GM12872 (cell line): Measurements from ENCODE around the gene IL2RA.

Experiments used
- TF ChIP-seq, protein P1 (sequence below): IDR thresholded peaks from 3 replicates; pipeline ENCODE4 v1.5.1; 2011; ENCODE audit warnings: low read depth, mild to moderate bottlenecking, low read length, moderate library complexity; ENCODE audit not compliant: insufficient read depth

IL2RA gene

DNA sequence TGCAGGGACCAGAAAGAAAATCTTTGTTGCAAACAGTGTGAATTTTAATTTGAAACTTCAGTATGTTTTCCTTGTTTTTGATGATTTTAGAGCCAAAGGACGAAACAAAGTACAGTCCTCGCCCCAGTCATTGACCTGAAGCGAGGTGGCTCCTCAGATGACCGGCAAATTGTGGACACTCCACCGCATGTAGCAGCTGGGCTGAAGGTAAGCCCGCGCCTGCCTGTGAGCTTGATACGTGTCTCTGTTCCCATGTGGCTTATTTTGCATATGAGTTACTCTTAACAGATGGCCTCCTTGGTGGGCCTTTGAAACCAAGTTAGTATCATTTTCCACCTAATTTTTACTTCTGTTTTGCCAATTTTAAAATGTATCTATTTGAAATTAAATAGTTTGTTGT lies 39.0 kb upstream of the IL2RA start:
- TF ChIP-seq, protein P1, sequence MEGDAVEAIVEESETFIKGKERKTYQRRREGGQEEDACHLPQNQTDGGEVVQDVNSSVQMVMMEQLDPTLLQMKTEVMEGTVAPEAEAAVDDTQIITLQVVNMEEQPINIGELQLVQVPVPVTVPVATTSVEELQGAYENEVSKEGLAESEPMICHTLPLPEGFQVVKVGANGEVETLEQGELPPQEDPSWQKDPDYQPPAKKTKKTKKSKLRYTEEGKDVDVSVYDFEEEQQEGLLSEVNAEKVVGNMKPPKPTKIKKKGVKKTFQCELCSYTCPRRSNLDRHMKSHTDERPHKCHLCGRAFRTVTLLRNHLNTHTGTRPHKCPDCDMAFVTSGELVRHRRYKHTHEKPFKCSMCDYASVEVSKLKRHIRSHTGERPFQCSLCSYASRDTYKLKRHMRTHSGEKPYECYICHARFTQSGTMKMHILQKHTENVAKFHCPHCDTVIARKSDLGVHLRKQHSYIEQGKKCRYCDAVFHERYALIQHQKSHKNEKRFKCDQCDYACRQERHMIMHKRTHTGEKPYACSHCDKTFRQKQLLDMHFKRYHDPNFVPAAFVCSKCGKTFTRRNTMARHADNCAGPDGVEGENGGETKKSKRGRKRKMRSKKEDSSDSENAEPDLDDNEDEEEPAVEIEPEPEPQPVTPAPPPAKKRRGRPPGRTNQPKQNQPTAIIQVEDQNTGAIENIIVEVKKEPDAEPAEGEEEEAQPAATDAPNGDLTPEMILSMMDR: no peak

DNA sequence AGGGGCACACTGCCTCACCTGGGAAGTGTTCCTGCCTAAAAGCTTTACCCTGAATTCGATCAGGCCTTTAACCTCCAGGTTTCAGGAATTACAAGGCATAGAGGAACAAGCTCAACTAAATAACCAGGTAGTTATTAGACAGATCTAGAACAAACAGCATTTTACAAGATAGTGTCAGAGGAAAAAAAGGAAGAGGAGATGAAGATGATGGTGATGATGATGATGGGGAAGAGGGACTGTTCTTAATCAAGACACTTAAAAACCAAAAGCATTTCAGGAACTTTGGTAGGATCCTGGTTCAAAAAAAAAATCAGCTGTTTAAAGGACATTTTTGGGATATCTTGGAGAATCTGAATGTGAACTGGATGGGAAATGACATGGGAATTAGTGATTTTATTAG lies 38.2 kb upstream of the IL2RA start:
- TF ChIP-seq, protein P1: no peak

DNA sequence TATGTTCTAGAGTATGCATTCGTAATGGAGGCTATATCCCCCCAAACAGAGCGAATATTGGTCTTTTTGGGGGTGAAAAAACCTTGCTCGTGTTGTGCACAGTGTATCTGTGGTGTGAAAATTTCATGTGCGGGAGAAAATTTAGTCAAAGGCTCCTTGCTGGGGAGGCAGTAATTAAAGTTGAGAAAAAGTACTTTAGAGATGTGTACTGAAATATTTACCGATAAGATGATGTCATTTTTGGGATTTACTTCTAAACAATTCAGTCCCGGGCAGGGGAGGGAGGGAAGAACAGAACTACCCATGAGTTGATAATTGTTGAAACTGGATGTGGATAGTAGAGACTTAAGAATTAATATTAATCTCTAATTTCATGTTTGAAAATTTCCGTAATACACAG lies 36.0 kb upstream of the IL2RA start:
- TF ChIP-seq, protein P1: no peak

DNA sequence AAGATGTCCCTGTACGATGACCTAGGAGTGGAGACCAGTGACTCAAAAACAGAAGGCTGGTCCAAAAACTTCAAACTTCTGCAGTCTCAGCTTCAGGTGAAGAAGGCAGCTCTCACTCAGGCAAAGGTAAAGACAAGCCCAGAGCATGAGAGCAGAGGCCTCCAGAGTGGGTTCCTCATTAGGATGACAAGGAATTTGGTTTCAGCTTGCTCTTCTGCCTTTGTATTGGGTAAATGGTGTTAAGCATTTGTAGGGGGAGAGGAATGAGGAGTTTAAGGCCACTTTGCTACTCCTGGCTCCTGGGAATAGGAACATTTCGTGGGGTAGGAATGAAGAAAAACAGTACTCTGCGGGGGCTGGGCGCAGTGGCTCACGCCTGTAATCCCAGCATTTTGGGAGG lies 34.9 kb upstream of the IL2RA start:
- TF ChIP-seq, protein P1: no peak

DNA sequence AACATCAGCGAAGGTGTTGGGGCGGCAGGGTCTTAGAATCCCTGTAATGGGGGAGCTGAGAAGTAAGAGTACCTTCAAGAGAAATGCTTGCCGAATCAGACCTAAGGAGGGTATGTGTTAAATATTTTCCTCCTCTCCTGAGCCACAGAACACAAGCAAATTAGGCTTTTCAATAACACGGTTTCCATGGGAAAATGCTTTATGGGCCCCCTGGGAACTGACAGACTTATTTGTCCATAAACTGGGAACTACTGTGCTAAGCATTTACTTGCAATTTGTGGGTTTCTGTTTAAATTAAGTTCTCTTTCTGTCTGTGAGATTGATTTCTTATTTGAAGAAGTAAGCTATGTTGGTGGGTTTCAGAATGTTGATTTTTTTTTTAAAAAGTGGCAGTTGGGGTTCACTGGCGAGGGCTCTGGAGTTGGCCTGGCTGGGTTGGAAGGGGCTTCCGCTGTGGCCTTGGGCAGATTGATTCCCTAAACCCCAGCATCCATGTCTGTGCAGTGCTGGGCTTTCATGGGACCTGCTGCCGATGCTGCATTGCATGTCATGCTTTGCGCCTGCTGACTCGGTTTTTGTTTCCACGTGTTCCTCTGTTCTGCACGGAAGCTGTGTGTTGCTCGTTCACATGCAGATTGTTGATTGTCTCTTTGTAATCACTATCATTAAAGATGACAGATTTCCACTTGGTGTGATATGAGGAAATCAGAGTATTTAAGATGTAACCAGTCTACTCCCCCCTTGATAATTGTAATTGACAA lies 33.8 kb upstream of the IL2RA start:
- TF ChIP-seq, protein P1: no peak

DNA sequence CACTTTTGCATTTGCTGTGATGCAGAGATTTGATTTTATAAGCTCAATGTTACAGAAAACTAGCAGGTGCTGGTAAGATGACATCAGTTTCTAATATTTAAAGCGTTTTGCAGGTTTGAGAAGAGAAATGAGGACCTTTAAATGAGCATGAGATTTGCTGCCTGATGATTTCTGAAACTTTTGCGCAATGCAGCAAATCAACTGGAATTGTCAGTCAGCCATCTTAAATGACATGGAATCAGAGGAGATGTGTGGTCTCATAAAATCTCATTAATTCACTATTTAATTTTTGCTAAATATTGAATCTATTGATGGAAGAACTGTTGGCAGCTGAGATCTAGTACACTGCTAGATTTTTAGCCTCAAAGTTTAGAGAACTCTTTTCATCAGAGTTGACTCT lies 30.6 kb upstream of the IL2RA start:
- TF ChIP-seq, protein P1: no peak

DNA sequence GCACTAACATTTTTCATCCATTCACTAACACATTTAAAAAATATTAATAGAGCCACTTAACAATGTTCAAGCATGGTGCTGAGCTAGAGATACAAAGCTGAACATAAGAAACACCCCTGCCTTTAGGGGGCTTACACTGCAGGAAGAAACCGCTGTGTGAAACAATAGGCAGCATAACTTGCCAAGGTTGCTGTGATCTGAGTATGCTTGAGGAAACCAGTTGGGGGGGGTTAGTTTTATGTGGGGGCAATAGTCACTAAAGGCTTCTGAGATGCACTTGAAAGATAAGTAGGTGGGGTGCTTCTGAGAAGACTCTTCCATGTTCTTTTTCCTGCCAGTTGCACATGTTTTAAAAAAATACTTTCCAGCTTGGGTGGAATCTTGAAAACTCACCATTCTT lies 29.5 kb upstream of the IL2RA start:
- TF ChIP-seq, protein P1: no peak
